Subcutaneous adipose tissue (tissue), 4 donors: ENCODE results near the gene KIRREL3. TPM values are rescaled to one million over a fixed set of nuclear protein-coding genes. Genes with fewer than 3 reads are reported as not detected.

Experiments
- CTCF ChIP-seq: fragments of 450-650 bp; IDR thresholded peaks from one replicate; pipeline ENCODE4 v1.5.1; 2016; ENCODE audit warnings: low read depth, mild to moderate bottlenecking, control low read depth, antibody characterized with exemption, moderate library complexity
- total RNA-seq, 4 donors: library from RNA; depleted of rRNA; stranded (reverse); fragments of >200 nt; gene quantifications; one replicate each; pipeline ENCODE4 v1.1.0, GENCODE V29; 2016

Gene KIRREL3
- total RNA-seq, 4 donors from 2014 or later: not detected

GRCh38 chr11:126914941-126915340 is 85.6 kb downstream of the KIRREL3 start:
- TF ChIP-seq CTCF: no peak

GRCh38 chr11:126914166-126914565 is 86.4 kb downstream of the KIRREL3 start:
- no peak for TF ChIP-seq CTCF

- no peak for TF ChIP-seq CTCF
Observed at GRCh38 chr11:126904520-126904919, 96.0 kb downstream of the KIRREL3 start.

GRCh38 chr11:126901783-126902182 is 98.8 kb downstream of the KIRREL3 start:
- no peak for TF ChIP-seq CTCF

GRCh38 chr11:126899961-126900748 is 100.4 kb downstream of the KIRREL3 start:
- TF ChIP-seq CTCF: no peak

- no peak for TF ChIP-seq CTCF
Observed at GRCh38 chr11:126898802-126899201, 101.8 kb downstream of the KIRREL3 start.

- TF ChIP-seq CTCF: no peak
Observed at GRCh38 chr11:126897430-126897829, 103.1 kb downstream of the KIRREL3 start.
